Tibial artery (tissue), 4 donors: ENCODE data around the gene ARHGEF38.

Experiments
- DNase-seq, 2 donors: peaks; one replicate each; pipeline ENCODE4 v3.0.0-alpha.2; 2019
- H3K27ac ChIP-seq, 2 donors: fragments of 200-600 bp; sonication (generic) in 1 of 2; 1 replicate in 1 of 2; 2 replicates in 1 of 2; pipeline ENCODE4 v1.5.1; 2018 to 2019; ENCODE audit warnings: mild to moderate bottlenecking in 1 of 2
- H3K27me3 ChIP-seq, 2 donors: fragments of 200-600 bp; sonication (generic) in 1 of 2; one replicate each; pipeline versions ENCODE4 v1.5.1 to v1.6.0; 2016 to 2019
- H3K36me3 ChIP-seq, 3 donors: fragments of 200-600 bp; sonication (generic) in 2 of 3; one replicate each; pipeline ENCODE4 v1.5.1; 2016 to 2019; ENCODE audit warnings: mild to moderate bottlenecking in 2 of 3
- H3K4me1 ChIP-seq, 4 donors: fragments of 200-600 bp; sonication (generic) in 2 of 4; 1 replicate in 3 of 4; 2 replicates in 1 of 4; pipeline ENCODE4 v1.5.1; 2016 to 2019
- H3K4me3 ChIP-seq, 2 donors: fragments of 200-600 bp; sonication (generic) in 1 of 2; 1 replicate in 1 of 2; 2 replicates in 1 of 2; pipeline ENCODE4 v1.5.1; 2018 to 2019; ENCODE audit warnings: mild to moderate bottlenecking in 2 of 2
- H3K9me3 ChIP-seq, 3 donors: fragments of 200-600 bp; sonication (generic) in 1 of 3; one replicate each; pipeline ENCODE4 v1.5.1; 2016 to 2019
- CTCF ChIP-seq, 2 experiments: fragments of 200-600 bp in 1 of 2; fragments of 450-650 bp in 1 of 2; IDR thresholded peaks; one replicate each; pipeline ENCODE4 v1.5.1; 2017 to 2019; ENCODE audit warnings: antibody characterized with exemption in 2 of 2, mild to moderate bottlenecking in 1 of 2, moderate library complexity in 1 of 2
- intact Hi-C: fragments of 100-400 bp; cut with DNase I; formaldehyde crosslinking; loops from one replicate; pipeline ENCODE4 v1.15.0; 2023; ENCODE audit warnings: low total_unique reads

ARHGEF38 gene

GRCh38 chr4:105620640-105621323, 68.4 kb downstream of the ARHGEF38 start:
- intact Hi-C loops: no loop called here
- Histone ChIP-seq H3K9me3 (no peaks in the 10 kb centered on the region), H3K27me3 (no peaks in the 10 kb centered on the region), H3K4me3 (no peak overlapping the region), H3K36me3 (no peaks in the 10 kb centered on the region), H3K27ac (no peak overlapping the region), H3K4me1 (peaks cover 0 to 34% (median 3%) of the 10 kb centered on the region in 4 donors)
- no peak for TF ChIP-seq CTCF (IDR thresholded peaks at IDR 0.05)
- DNase-seq: no peak

GRCh38 chr4:105622269-105622668, 69.8 kb downstream of the ARHGEF38 start:
- Histone ChIP-seq H3K9me3 (no peaks in the 10 kb centered on the region), H3K36me3 (no peaks in the 10 kb centered on the region), H3K4me1 (peaks cover 0 to 34% (median 3%) of the 10 kb centered on the region in 4 donors), H3K27ac (no peak overlapping the region), H3K4me3 (no peak overlapping the region), H3K27me3 (no peaks in the 10 kb centered on the region)
- intact Hi-C loops: no loop called here
- TF ChIP-seq CTCF (IDR thresholded peaks at IDR 0.05): no peak
- no peak for DNase-seq

GRCh38 chr4:105623099-105623498, 70.7 kb downstream of the ARHGEF38 start:
- no peak for DNase-seq
- no peaks in the 10 kb centered on the region for H3K36me3 ChIP-seq
- no peak overlapping the region for H3K4me3 ChIP-seq
- intact Hi-C loops: no loop called here
- peaks cover 0 to 34% (median 3%) of the 10 kb centered on the region in 4 donors for H3K4me1 ChIP-seq
- H3K9me3 ChIP-seq: no peaks in the 10 kb centered on the region
- TF ChIP-seq CTCF (IDR thresholded peaks at IDR 0.05): no peak
- no peaks in the 10 kb centered on the region for H3K27me3 ChIP-seq
- H3K27ac ChIP-seq: no peak overlapping the region

GRCh38 chr4:105624530-105624929, 72.1 kb downstream of the ARHGEF38 start:
- H3K36me3 ChIP-seq: no peaks in the 10 kb centered on the region
- no peak for TF ChIP-seq CTCF (IDR thresholded peaks at IDR 0.05)
- DNase-seq: no peak
- peaks cover 0 to 34% (median 3%) of the 10 kb centered on the region in 4 donors for H3K4me1 ChIP-seq
- H3K4me3 ChIP-seq: no peak overlapping the region
- no peaks in the 10 kb centered on the region for H3K9me3 ChIP-seq
- intact Hi-C loops: no loop called here
- H3K27me3 ChIP-seq: no peaks in the 10 kb centered on the region
- H3K27ac ChIP-seq: no peak overlapping the region

- DNase-seq: no peak
- Histone ChIP-seq H3K9me3 (no peaks in the 10 kb centered on the region), H3K4me3 (no peak overlapping the region), H3K36me3 (no peaks in the 10 kb centered on the region), H3K27ac (no peak overlapping the region), H3K27me3 (no peaks in the 10 kb centered on the region), H3K4me1 (peaks cover 0 to 34% (median 3%) of the 10 kb centered on the region in 4 donors)
- TF ChIP-seq CTCF (IDR thresholded peaks at IDR 0.05): no peak
- intact Hi-C loops: no loop called here
These were observed 72.8 kb downstream of the ARHGEF38 start for GRCh38 chr4:105625214-105625613.
